B cell (primary cell): Measurements from ENCODE around the gene VIL1.

ENCODE experiments used
- EZH2 ChIP-seq: IDR thresholded peaks from 2 replicates; pipeline ENCODE4 v1.6.1; 2012; ENCODE audit warnings: borderline replicate concordance, low read depth, mild to moderate bottlenecking, moderate library complexity, low read length; ENCODE audit not compliant: insufficient read depth, poor library complexity, severe bottlenecking
- TF ChIP-seq, protein P1 (sequence below): fragments of 200-600 bp; IDR thresholded peaks from one replicate; pipeline ENCODE4 v1.8.0; 2022; ENCODE audit warnings: antibody characterized with exemption, mild to moderate bottlenecking

DNA sequence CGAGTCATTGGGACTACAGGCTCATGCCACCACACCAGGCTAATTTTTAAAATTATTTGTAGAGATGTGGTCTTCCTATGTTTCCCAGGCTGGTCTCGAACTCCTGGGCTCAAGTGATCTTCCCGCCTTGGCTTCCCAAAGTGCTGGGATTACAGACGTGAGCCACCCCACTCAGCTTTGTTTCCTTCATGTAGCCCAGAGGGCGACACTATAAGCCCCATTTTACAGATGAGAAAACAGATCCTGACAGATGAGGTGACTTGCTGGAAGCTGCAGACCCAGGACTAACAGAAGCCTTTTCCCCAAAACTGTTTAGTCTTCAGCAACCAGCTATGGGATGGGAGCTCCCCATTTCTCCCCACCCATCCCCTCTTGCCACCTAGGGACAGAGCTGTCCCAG, 26.5 kb upstream of the VIL1 start:
- TF ChIP-seq, protein P1, sequence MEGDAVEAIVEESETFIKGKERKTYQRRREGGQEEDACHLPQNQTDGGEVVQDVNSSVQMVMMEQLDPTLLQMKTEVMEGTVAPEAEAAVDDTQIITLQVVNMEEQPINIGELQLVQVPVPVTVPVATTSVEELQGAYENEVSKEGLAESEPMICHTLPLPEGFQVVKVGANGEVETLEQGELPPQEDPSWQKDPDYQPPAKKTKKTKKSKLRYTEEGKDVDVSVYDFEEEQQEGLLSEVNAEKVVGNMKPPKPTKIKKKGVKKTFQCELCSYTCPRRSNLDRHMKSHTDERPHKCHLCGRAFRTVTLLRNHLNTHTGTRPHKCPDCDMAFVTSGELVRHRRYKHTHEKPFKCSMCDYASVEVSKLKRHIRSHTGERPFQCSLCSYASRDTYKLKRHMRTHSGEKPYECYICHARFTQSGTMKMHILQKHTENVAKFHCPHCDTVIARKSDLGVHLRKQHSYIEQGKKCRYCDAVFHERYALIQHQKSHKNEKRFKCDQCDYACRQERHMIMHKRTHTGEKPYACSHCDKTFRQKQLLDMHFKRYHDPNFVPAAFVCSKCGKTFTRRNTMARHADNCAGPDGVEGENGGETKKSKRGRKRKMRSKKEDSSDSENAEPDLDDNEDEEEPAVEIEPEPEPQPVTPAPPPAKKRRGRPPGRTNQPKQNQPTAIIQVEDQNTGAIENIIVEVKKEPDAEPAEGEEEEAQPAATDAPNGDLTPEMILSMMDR = no peak
- TF ChIP-seq EZH2 = no peak
